SK-N-SH (cell line): ENCODE data around the gene PSMD2. TPM values are rescaled to one million over a fixed set of nuclear protein-coding genes. Genes with fewer than 3 reads are reported as not detected.

Experiments
- CTCF ChIA-PET: fragments of 300-600, 350-600 bp; formaldehyde crosslinking; extraction: SDS; loops from one replicate; lab custom pipeline; 2021; lab: Yijun Ruan, JAX
- POLR2A ChIA-PET: fragments of 350-600 bp; sonication (Branson Sonifier 250); formaldehyde crosslinking; extraction: SDS; loops from one replicate; lab custom pipeline; 2020; ENCODE audit warnings: antibody characterized with exemption, inconsistent platforms; lab: Yijun Ruan, JAX
- DNase-seq: peaks from one replicate; pipeline ENCODE4 v3.0.0; 2012
- H2AFZ ChIP-seq: fragments of 200-600 bp; sonication (generic); 2 replicates; pipeline ENCODE4 v1.8.1; 2016; ENCODE audit warnings: antibody characterized with exemption, mild to moderate bottlenecking, low read depth
- H3F3A ChIP-seq: fragments of 200-600 bp; sonication (generic); replicated peaks from 2 replicates; pipeline ENCODE3; 2016; ENCODE audit warnings: antibody characterized with exemption, mild to moderate bottlenecking; ENCODE audit not compliant: insufficient read depth
- H3K27ac ChIP-seq, 2 experiments: fragments of 200-500 bp in 1 of 2; fragments of 200-600 bp in 1 of 2; sonication (Bioruptor generic) in 1 of 2; sonication (generic), shearing (Covaris generic) in 1 of 2; 2 replicates each; pipeline versions ENCODE4 v1.5.1 to v1.6.1; 2014 to 2016; ENCODE audit warnings: low read depth in 2 of 2, inconsistent platforms in 1 of 2, low read length in 1 of 2, mild to moderate bottlenecking in 1 of 2, mixed read lengths in 1 of 2
- H3K27me3 ChIP-seq: fragments of 200-600 bp; sonication (generic), shearing (Covaris generic); 2 replicates; pipeline ENCODE4 v1.6.1; 2016; ENCODE audit warnings: mixed run types; ENCODE audit not compliant: insufficient read depth
- H3K36me3 ChIP-seq, 2 experiments: fragments of 200-500 bp in 1 of 2; fragments of 200-600 bp in 1 of 2; sonication (Bioruptor generic) in 1 of 2; sonication (generic) in 1 of 2; replicated peaks in 1 of 2; 2 replicates each; pipeline versions ENCODE3 to v1.5.1; 2014 to 2016; ENCODE audit warnings: low read length in 1 of 2, mild to moderate bottlenecking in 1 of 2; ENCODE audit not compliant: insufficient read depth in 2 of 2, control insufficient read depth in 1 of 2
- H3K4me1 ChIP-seq, 2 experiments: fragments of 200-500 bp in 1 of 2; fragments of 200-600 bp in 1 of 2; sonication (Bioruptor generic) in 1 of 2; sonication (generic), shearing (Covaris generic) in 1 of 2; 2 replicates each; pipeline versions ENCODE4 v1.5.1 to v1.6.1; 2014 to 2016; ENCODE audit warnings: low read depth in 1 of 2, low read length in 1 of 2, mixed run types in 1 of 2; ENCODE audit not compliant: insufficient read depth in 2 of 2, control insufficient read depth in 1 of 2
- H3K4me2 ChIP-seq: fragments of 200-600 bp; sonication (generic), shearing (Covaris generic); 2 replicates; pipeline ENCODE4 v1.6.1; 2017; ENCODE audit warnings: mixed run types
- H3K4me3 ChIP-seq, 2 experiments: fragments of 200-500 bp in 1 of 2; fragments of 200-600 bp in 1 of 2; sonication (Bioruptor generic) in 1 of 2; sonication (generic), shearing (Covaris generic) in 1 of 2; 2 replicates each; pipeline versions ENCODE4 v1.5.1 to v1.8.1; 2014 to 2016; ENCODE audit warnings: low read depth in 2 of 2, inconsistent platforms in 1 of 2, low read length in 1 of 2, mild to moderate bottlenecking in 1 of 2, mixed read lengths in 1 of 2, moderate library complexity in 1 of 2
- H3K79me2 ChIP-seq: fragments of 200-600 bp; sonication (generic); 2 replicates; pipeline ENCODE4 v1.8.1; 2017; ENCODE audit warnings: mild to moderate bottlenecking; ENCODE audit not compliant: insufficient read depth
- H3K9ac ChIP-seq: fragments of 200-600 bp; sonication (generic); 2 replicates; pipeline ENCODE4 v1.6.1; 2017; ENCODE audit warnings: mixed run types
- H3K9me2 ChIP-seq: fragments of 200-600 bp; sonication (generic); 2 replicates; pipeline ENCODE4 v1.6.1; 2017; ENCODE audit warnings: mixed run types
- H3K9me3 ChIP-seq: fragments of 200-600 bp; sonication (generic); 2 replicates; pipeline ENCODE4 v1.6.1; 2017; ENCODE audit warnings: mixed run types, mild to moderate bottlenecking, moderate library complexity
- H4K20me1 ChIP-seq: fragments of 200-600 bp; sonication (generic); 2 replicates; pipeline ENCODE4 v1.6.1; 2017; ENCODE audit warnings: mild to moderate bottlenecking, mixed run types; ENCODE audit not compliant: insufficient read depth
- CHD2 ChIP-seq: fragments of 150-350 bp; IDR thresholded peaks from 2 replicates; pipeline ENCODE4 v1.6.1; 2018; ENCODE audit warnings: low read length; ENCODE audit not compliant: partially characterized antibody
- CTCF ChIP-seq: fragments of 200-600 bp; sonication (generic); IDR thresholded peaks from 2 replicates; pipeline ENCODE4 v1.6.1; 2017; ENCODE audit warnings: antibody characterized with exemption, mild to moderate bottlenecking, moderate library complexity
- EZH2phosphoT487 ChIP-seq: fragments of 200-600 bp; sonication (generic); IDR thresholded peaks from 2 replicates; pipeline ENCODE4 v1.6.1; 2017; ENCODE audit warnings: low read depth, mixed run types, mild to moderate bottlenecking, antibody characterized with exemption, moderate library complexity, borderline replicate concordance
- FOXJ3 ChIP-seq: sonication (generic); formaldehyde crosslinking; IDR thresholded peaks from 2 replicates; pipeline ENCODE4 v1.5.1; 2020; ENCODE audit warnings: mild to moderate bottlenecking, missing genetic modification reagents
- FOXM1 ChIP-seq: IDR thresholded peaks from 2 replicates; pipeline ENCODE4 v1.4.0; 2012; ENCODE audit warnings: low read depth, mild to moderate bottlenecking
- GABPA ChIP-seq: IDR thresholded peaks from 2 replicates; pipeline ENCODE4 v1.4.0; 2012; ENCODE audit warnings: low read depth, mild to moderate bottlenecking
- GATA2 ChIP-seq: sonication (generic); formaldehyde crosslinking; IDR thresholded peaks from 2 replicates; pipeline ENCODE4 v1.5.0; 2020; ENCODE audit warnings: mild to moderate bottlenecking, missing genetic modification reagents
- IRF3 ChIP-seq: fragments of 150-350 bp; IDR thresholded peaks from 2 replicates; pipeline ENCODE4 v1.6.1; 2016; ENCODE audit warnings: mild to moderate bottlenecking, low read depth, low read length
- JUND ChIP-seq: IDR thresholded peaks from 2 replicates; pipeline ENCODE4 v1.4.0; 2012
- MEF2A ChIP-seq: IDR thresholded peaks from 2 replicates; pipeline ENCODE4 v1.4.0; 2012; ENCODE audit warnings: low read depth, borderline replicate concordance
- MXI1 ChIP-seq: IDR thresholded peaks from 2 replicates; pipeline ENCODE4 v1.6.1; 2012; ENCODE audit warnings: mild to moderate bottlenecking, low read depth, low read length, improper control_type of control experiment
- PBX3 ChIP-seq: IDR thresholded peaks from 2 replicates; pipeline ENCODE4; 2012
- RAD21 ChIP-seq: IDR thresholded peaks from 2 replicates; pipeline ENCODE4 v1.6.1; 2012; ENCODE audit warnings: mild to moderate bottlenecking, low read length
- RCOR1 ChIP-seq: fragments of 150-350 bp; IDR thresholded peaks from 2 replicates; pipeline ENCODE4 v1.6.1; 2017; ENCODE audit warnings: antibody characterized with exemption, low read length
- RFX5 ChIP-seq: IDR thresholded peaks from 2 replicates; pipeline ENCODE4 v1.6.1; 2012; ENCODE audit warnings: mild to moderate bottlenecking, improper control_type of control experiment, low read length
- RXRA ChIP-seq: IDR thresholded peaks from 2 replicates; pipeline ENCODE4 v1.4.0; 2012; ENCODE audit warnings: low read depth, mild to moderate bottlenecking, borderline replicate concordance
- SIN3A ChIP-seq: IDR thresholded peaks from 2 replicates; pipeline ENCODE4 v1.6.1; 2012; ENCODE audit warnings: low read depth, mild to moderate bottlenecking, low read length, moderate library complexity, borderline replicate concordance
- TAF1 ChIP-seq: IDR thresholded peaks from 2 replicates; pipeline ENCODE4 v1.6.1; 2012; ENCODE audit warnings: low read depth, mild to moderate bottlenecking, low read length, moderate library complexity, borderline replicate concordance
- TCF12 ChIP-seq: IDR thresholded peaks from 2 replicates; pipeline ENCODE4 v1.4.0; 2012
- USF1 ChIP-seq: IDR thresholded peaks from 2 replicates; pipeline ENCODE4 v1.4.0; 2012; ENCODE audit warnings: low read depth, borderline replicate concordance
- WGBS: methylation state at CpG from one replicate; pipeline ENCODE4 v1.1.6; 2017; ENCODE audit warnings: low lambda C conversion rate; 5-methylcytosine and 5-hydroxymethylcytosine counted together
- polyA plus RNA-seq, 3 experiments: library from polyadenylated mRNA; depleted of rRNA; stranded (reverse); fragments of >200 nt; gene quantifications; 2 replicates each; pipeline ENCODE4 v1.2.3, GENCODE V29; 2012

PSMD2 gene
- polyA plus RNA-seq, 1 of the 3 experiments (the other 2 are of a cell fraction): 328 TPM

- Histone ChIP-seq H2AFZ (no peak overlapping the region), H3K4me1 (peaks cover 0 to 18% of the 10 kb centered on the region in 2 experiments; a peak in 1 of 4 replicates)
- CTCF ChIA-PET: interaction anchor here (0.7 to 5.3 kb wide), 7 partner anchors 8 to 426 kb away, joined by 3 to 63 read pairs (median 4); partner anchors contain the start of genes EEF1AKMT4 and FAM131A
Measured at GRCh38 chr3:184352149-184352785, 53.2 kb downstream of the PSMD2 start.

More at GRCh38 chr3:184352149-184352785, 53.2 kb downstream of the PSMD2 start:
- H3K4me3 ChIP-seq: no peak overlapping the region
- H3K9me3 ChIP-seq: no peaks in the 10 kb centered on the region
- H3K4me2 ChIP-seq: no peak overlapping the region
- H3K36me3 ChIP-seq: peaks cover 3 to 37% of the 10 kb centered on the region in 2 experiments
- H3K27ac ChIP-seq: no peak overlapping the region; a peak in 1 of 4 replicates
- no peaks in the 10 kb centered on the region for H4K20me1 ChIP-seq
- H3K9me2 ChIP-seq: no peaks in the 10 kb centered on the region
- POLR2A ChIA-PET: interaction anchor here (2.9 kb wide), 1 partner anchor 14 kb away, joined by 19 read pairs; the partner anchor contains the start of gene FAM131A
- 94% methylated on average over 13 of the region's 15 CpGs for WGBS
- H3K27me3 ChIP-seq: no peaks in the 10 kb centered on the region
- no peak for DNase-seq
- H3K79me2 ChIP-seq: no peaks in the 10 kb centered on the region
- H3F3A ChIP-seq: no peaks in the 10 kb centered on the region
- no peak for TF ChIP-seq MXI1
- no peak for TF ChIP-seq TAF1
- no peak for TF ChIP-seq TCF12
- TF ChIP-seq FOXJ3: no peak
- TF ChIP-seq CHD2: no peak
- no peak for TF ChIP-seq CTCF
- TF ChIP-seq USF1: no peak
- no peak for TF ChIP-seq RFX5
- no peak for TF ChIP-seq MEF2A
- TF ChIP-seq FOXM1: no peak
- TF ChIP-seq GATA2: no peak
- TF ChIP-seq EZH2phosphoT487: no peak
- no peak for TF ChIP-seq PBX3
- TF ChIP-seq RCOR1: no peak
- no peak for TF ChIP-seq RAD21
- TF ChIP-seq IRF3: no peak
- no peak for TF ChIP-seq GABPA
- TF ChIP-seq SIN3A: no peak
- TF ChIP-seq JUND: no peak
- TF ChIP-seq RXRA: no peak
- no peak overlapping the region for H3K9ac ChIP-seq
